ENCODE data around the gene KIFC1. TPM values are rescaled to one million over a fixed set of nuclear protein-coding genes. Genes with fewer than 3 reads are reported as not detected.

Gene KIFC1
- total and polyA plus RNA-seq, 9 of the 15 experiments (the other 6 are each of a cell fraction or from before 2014, with no cell fraction given), result 1.3 to 95.2 (median 76.9) TPM

DNA sequence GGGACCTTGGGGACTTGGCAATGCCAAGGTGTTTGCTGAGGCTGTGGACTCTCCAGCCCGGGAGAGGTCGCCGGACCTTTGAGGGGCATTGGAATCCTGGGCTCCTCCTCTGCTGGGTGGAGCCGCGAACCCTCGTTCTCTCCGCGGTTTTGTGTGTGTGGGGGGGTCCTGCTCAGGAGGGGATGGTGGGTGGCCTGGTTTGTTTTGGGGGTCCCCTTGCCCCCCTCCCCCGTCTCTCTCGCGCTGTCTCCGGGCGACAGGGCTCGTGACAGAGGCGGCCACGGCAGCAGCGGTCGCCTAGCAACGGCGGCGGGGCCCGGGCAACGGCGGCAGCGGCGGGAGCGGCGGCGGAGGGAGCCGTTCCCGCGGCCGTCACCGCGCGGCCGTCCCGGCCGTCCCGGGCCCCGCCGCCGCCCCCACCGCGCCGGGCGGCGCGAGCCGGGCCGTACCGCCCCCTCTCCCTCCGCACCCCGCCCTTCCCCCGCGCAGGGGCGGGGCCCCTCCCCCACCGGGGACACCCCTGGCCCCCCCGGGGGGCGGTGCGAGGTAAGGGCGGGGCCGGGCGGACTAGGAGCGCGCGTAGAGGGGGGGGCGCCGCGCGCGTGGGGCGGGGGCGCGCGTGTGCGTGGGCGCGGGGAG is 36.1 kb downstream of the KIFC1 start (continued):
- TF ChIP-seq ZNF3 (CRISPR knock-in tag; IDR thresholded peaks at IDR 0.05), result no peak
- TF ChIP-seq, protein P1, sequence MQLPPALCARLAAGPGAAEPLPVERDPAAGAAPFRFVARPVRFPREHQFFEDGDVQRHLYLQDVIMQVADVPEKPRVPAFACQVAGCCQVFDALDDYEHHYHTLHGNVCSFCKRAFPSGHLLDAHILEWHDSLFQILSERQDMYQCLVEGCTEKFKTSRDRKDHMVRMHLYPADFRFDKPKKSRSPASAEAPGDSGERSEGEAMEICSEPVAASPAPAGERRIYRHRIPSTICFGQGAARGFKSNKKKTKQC (CRISPR knock-in tag; IDR thresholded peaks at IDR 0.05), result 0 out of 2 replicates have a peak, but pooled peaks have one; percentile 29
- peak; percentile 46; the same call in 1 of the 2 replicates for TF ChIP-seq POLR2G (IDR thresholded peaks at IDR 0.05; ENCODE audit: low read depth, low read length)
- TF ChIP-seq L3MBTL2 (IDR thresholded peaks at IDR 0.05), result no peak
- TF ChIP-seq, protein P2, sequence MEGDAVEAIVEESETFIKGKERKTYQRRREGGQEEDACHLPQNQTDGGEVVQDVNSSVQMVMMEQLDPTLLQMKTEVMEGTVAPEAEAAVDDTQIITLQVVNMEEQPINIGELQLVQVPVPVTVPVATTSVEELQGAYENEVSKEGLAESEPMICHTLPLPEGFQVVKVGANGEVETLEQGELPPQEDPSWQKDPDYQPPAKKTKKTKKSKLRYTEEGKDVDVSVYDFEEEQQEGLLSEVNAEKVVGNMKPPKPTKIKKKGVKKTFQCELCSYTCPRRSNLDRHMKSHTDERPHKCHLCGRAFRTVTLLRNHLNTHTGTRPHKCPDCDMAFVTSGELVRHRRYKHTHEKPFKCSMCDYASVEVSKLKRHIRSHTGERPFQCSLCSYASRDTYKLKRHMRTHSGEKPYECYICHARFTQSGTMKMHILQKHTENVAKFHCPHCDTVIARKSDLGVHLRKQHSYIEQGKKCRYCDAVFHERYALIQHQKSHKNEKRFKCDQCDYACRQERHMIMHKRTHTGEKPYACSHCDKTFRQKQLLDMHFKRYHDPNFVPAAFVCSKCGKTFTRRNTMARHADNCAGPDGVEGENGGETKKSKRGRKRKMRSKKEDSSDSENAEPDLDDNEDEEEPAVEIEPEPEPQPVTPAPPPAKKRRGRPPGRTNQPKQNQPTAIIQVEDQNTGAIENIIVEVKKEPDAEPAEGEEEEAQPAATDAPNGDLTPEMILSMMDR (IDR thresholded peaks at IDR 0.05 in 2 of 3, conservative IDR thresholded peaks at IDR 0.05 in 1 of 3; ENCODE audit: insufficient read depth in 2 of 3, low read depth in 1 of 3, low read length in 3 of 3), result peak in 2 of 3 experiments; percentile 33 to 39; a peak in 3 of 6 replicates
- TF ChIP-seq MYNN (IDR thresholded peaks at IDR 0.05), result peak; percentile 54; the same call in 1 of the 2 replicates
- no peak for TF ChIP-seq MYNN (CRISPR knock-in tag; IDR thresholded peaks at IDR 0.05)
- TF ChIP-seq, protein P3, sequence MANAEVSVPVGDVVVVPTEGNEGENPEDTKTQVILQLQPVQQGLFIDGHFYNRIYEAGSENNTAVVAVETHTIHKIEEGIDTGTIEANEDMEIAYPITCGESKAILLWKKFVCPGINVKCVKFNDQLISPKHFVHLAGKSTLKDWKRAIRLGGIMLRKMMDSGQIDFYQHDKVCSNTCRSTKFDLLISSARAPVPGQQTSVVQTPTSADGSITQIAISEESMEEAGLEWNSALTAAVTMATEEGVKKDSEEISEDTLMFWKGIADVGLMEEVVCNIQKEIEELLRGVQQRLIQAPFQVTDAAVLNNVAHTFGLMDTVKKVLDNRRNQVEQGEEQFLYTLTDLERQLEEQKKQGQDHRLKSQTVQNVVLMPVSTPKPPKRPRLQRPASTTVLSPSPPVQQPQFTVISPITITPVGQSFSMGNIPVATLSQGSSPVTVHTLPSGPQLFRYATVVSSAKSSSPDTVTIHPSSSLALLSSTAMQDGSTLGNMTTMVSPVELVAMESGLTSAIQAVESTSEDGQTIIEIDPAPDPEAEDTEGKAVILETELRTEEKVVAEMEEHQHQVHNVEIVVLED (CRISPR knock-in tag; IDR thresholded peaks at IDR 0.05), result 0 out of 2 replicates have a peak, but pooled peaks have one; percentile 21
- TF ChIP-seq SUPT5H (IDR thresholded peaks at IDR 0.05), result no peak
- TF ChIP-seq RB1 (IDR thresholded peaks at IDR 0.05; ENCODE audit: low read depth), result peak; percentile 82
- TF ChIP-seq NR2F6 (CRISPR knock-in tag; IDR thresholded peaks at IDR 0.05), result no peak
- TF ChIP-seq, protein P4, sequence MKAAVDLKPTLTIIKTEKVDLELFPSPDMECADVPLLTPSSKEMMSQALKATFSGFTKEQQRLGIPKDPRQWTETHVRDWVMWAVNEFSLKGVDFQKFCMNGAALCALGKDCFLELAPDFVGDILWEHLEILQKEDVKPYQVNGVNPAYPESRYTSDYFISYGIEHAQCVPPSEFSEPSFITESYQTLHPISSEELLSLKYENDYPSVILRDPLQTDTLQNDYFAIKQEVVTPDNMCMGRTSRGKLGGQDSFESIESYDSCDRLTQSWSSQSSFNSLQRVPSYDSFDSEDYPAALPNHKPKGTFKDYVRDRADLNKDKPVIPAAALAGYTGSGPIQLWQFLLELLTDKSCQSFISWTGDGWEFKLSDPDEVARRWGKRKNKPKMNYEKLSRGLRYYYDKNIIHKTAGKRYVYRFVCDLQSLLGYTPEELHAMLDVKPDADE (conservative IDR thresholded peaks at IDR 0.05; ENCODE audit: control insufficient read depth, low read depth, low read length), result peak; percentile 34; the same call in 1 of the 2 replicates
- no peak for TF ChIP-seq SNIP1 (IDR thresholded peaks at IDR 0.05; ENCODE audit: low read depth)
- no peak for TF ChIP-seq CBX5 (IDR thresholded peaks at IDR 0.05; ENCODE audit: borderline replicate concordance, low read depth)
- TF ChIP-seq MAZ (CRISPR knock-in tag; conservative IDR thresholded peaks at IDR 0.05 in 1 of 2, IDR thresholded peaks at IDR 0.05 in 1 of 2), result peak in 1 of 2 experiments; percentile 75; a peak in 2 of 4 replicates
- peak; percentile 75 for TF ChIP-seq RBM22 (IDR thresholded peaks at IDR 0.05; ENCODE audit: low read depth, low read length, poor library complexity, severe bottlenecking)
- TF ChIP-seq, protein P5, sequence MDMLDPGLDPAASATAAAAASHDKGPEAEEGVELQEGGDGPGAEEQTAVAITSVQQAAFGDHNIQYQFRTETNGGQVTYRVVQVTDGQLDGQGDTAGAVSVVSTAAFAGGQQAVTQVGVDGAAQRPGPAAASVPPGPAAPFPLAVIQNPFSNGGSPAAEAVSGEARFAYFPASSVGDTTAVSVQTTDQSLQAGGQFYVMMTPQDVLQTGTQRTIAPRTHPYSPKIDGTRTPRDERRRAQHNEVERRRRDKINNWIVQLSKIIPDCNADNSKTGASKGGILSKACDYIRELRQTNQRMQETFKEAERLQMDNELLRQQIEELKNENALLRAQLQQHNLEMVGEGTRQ (CRISPR knock-in tag; IDR thresholded peaks at IDR 0.05), result peak; percentile 37; the same call in 1 of the 2 replicates
